GM12878 (cell line): ENCODE data around the gene CA10. TPM values are rescaled to one million over a fixed set of nuclear protein-coding genes. Genes with fewer than 3 reads are reported as not detected.

ENCODE experiments used
- ATAC-seq: fragments of 200-7000 bp; cut with Tn5 transposase; 3 replicates; pipeline ENCODE4 v1.9.1; 2020; ENCODE audit warnings: mild to moderate bottlenecking, moderate library complexity
- BruUV-seq: library from RNA; stranded (reverse); fragments of 400-500 nt; replicated peaks from 2 replicates; lab custom pipeline; 2021; lab: Mats Ljungman, UMichigan
- CTCF ChIA-PET: fragments of 300-600 bp; sonication (Branson Sonifier 250); formaldehyde crosslinking; extraction: SDS; loops from one replicate; lab custom pipeline; 2021; ENCODE audit warnings: inconsistent platforms; lab: Yijun Ruan, JAX
- POLR2A ChIA-PET: fragments of 350-600 bp; formaldehyde crosslinking; extraction: SDS; loops from one replicate; lab custom pipeline; 2021; ENCODE audit warnings: inconsistent platforms; lab: Charles Lee
- RAD21 ChIA-PET: fragments of 300-600 bp; sonication (Branson Sonifier 250); formaldehyde crosslinking; loops from one replicate; lab custom pipeline; 2023; ENCODE audit warnings: antibody characterized with exemption; ENCODE audit not compliant: unreplicated experiment; lab: Charles Lee
- SMC1A ChIA-PET: fragments of 300-600 bp; sonication (Branson Sonifier 250); formaldehyde crosslinking; loops from one replicate; lab custom pipeline; 2023; ENCODE audit not compliant: unreplicated experiment, uncharacterized antibody; lab: Charles Lee
- DNase-seq: peaks from one replicate; pipeline ENCODE4 v3.0.0-alpha.2; 2011; ENCODE audit warnings: low read depth, low spot score
- FAIRE-seq: peaks from 3 replicates; lab custom pipeline; 2011; peaks lifted over from hg19 to GRCh38; lab: Jason Lieb, UNC
- H2AFZ ChIP-seq: 2 replicates; pipeline ENCODE4 v1.6.0; 2011; ENCODE audit warnings: low read depth, low read length, control low read depth; ENCODE audit not compliant: control insufficient read depth
- H3K27ac ChIP-seq: 2 replicates; pipeline ENCODE4 v1.5.1; 2011; ENCODE audit warnings: control low read depth; ENCODE audit not compliant: control insufficient read depth, insufficient read depth
- H3K27me3 ChIP-seq, 2 experiments: replicated peaks in 1 of 2; 2 replicates each; pipeline versions ENCODE4 v1.6.0 to v1.6.1; 2011; ENCODE audit warnings: low read length in 1 of 2; ENCODE audit not compliant: control insufficient read depth in 2 of 2, insufficient read depth in 2 of 2
- H3K36me3 ChIP-seq, 2 experiments: 2 replicates each; pipeline ENCODE4 v1.5.1; 2011; ENCODE audit warnings: low read length in 1 of 2; ENCODE audit not compliant: control insufficient read depth in 2 of 2, insufficient read depth in 2 of 2
- H3K4me1 ChIP-seq: 2 replicates; pipeline ENCODE4 v1.6.1; 2011; ENCODE audit warnings: mild to moderate bottlenecking, low read length, moderate library complexity, mixed read lengths; ENCODE audit not compliant: control insufficient read depth, insufficient read depth
- H3K4me2 ChIP-seq: 2 replicates; pipeline ENCODE4 v1.6.0; 2011; ENCODE audit warnings: control low read depth; ENCODE audit not compliant: control insufficient read depth, insufficient read depth
- H3K4me3 ChIP-seq: fragments of 200-600 bp; sonication (generic); 2 replicates; pipeline ENCODE4 v1.5.1; 2016
- H3K79me2 ChIP-seq: 2 replicates; pipeline ENCODE4 v1.6.0; 2011; ENCODE audit warnings: low read length; ENCODE audit not compliant: control insufficient read depth, insufficient read depth
- H3K9ac ChIP-seq: 2 replicates; pipeline ENCODE4 v1.8.0; 2011; ENCODE audit warnings: low read length, control low read depth, mixed read lengths; ENCODE audit not compliant: control insufficient read depth, insufficient read depth
- H3K9me3 ChIP-seq: replicated peaks from 3 replicates; pipeline ENCODE4 v1.5.1; 2011; ENCODE audit warnings: mild to moderate bottlenecking, low read length; ENCODE audit not compliant: control insufficient read depth, insufficient read depth
- H4K20me1 ChIP-seq: 2 replicates; pipeline ENCODE4 v1.6.0; 2011; ENCODE audit not compliant: control insufficient read depth, insufficient read depth
- BHLHE40 ChIP-seq, 2 experiments: fragments of 450-650 bp in 1 of 2; IDR thresholded peaks; 2 replicates each; pipeline ENCODE4 v1.6.1; 2011 to 2017; ENCODE audit warnings: low read depth in 2 of 2, borderline replicate concordance in 1 of 2, improper control_type of control experiment in 1 of 2, low read length in 1 of 2, mild to moderate bottlenecking in 1 of 2
- BRCA1 ChIP-seq: IDR thresholded peaks from 2 replicates; pipeline ENCODE4 v1.6.1; 2011; ENCODE audit warnings: low read depth, low read length, improper control_type of control experiment
- CHD2 ChIP-seq: IDR thresholded peaks from 2 replicates; pipeline ENCODE4 v1.6.1; 2011; ENCODE audit warnings: low read depth, low read length, improper control_type of control experiment, borderline replicate concordance
- DPF2 ChIP-seq: fragments of 450-650 bp; IDR thresholded peaks from 2 replicates; pipeline ENCODE4 v1.6.1; 2017; ENCODE audit warnings: mild to moderate bottlenecking
- FOXK2 ChIP-seq: fragments of 450-650 bp; IDR thresholded peaks from 2 replicates; pipeline ENCODE4 v1.6.1; 2017; ENCODE audit warnings: mild to moderate bottlenecking, moderate library complexity
- GABPA ChIP-seq: IDR thresholded peaks from 2 replicates; pipeline ENCODE4 v1.6.1; 2014; ENCODE audit warnings: antibody characterized with exemption, low read depth, mild to moderate bottlenecking, inconsistent platforms
- IKZF2 ChIP-seq, 2 experiments: fragments of 450-650 bp; IDR thresholded peaks; 2 replicates each; pipeline ENCODE4 v1.6.1; 2017; ENCODE audit warnings: mild to moderate bottlenecking in 2 of 2, moderate library complexity in 2 of 2
- JUNB ChIP-seq: IDR thresholded peaks from 2 replicates; pipeline ENCODE4 v1.6.1; 2016; ENCODE audit warnings: antibody characterized with exemption, mild to moderate bottlenecking
- KAT2A ChIP-seq: conservative IDR thresholded peaks from 2 replicates; pipeline ENCODE4 v1.6.1; 2011; ENCODE audit warnings: low read depth, low read length; ENCODE audit not compliant: control insufficient read depth
- KLF5 ChIP-seq: fragments of 450-650 bp; IDR thresholded peaks from 2 replicates; pipeline ENCODE4 v1.6.1; 2014; ENCODE audit warnings: mild to moderate bottlenecking; ENCODE audit not compliant: partially characterized antibody
- LARP7 ChIP-seq: fragments of 450-650 bp; IDR thresholded peaks from 2 replicates; pipeline ENCODE4 v1.6.1; 2017; ENCODE audit warnings: mild to moderate bottlenecking
- MYB ChIP-seq: fragments of 150-350 bp; IDR thresholded peaks from 2 replicates; pipeline ENCODE4 v1.6.1; 2014; ENCODE audit warnings: mild to moderate bottlenecking, low read depth, low read length, borderline replicate concordance
- MYC ChIP-seq: IDR thresholded peaks from 2 replicates; pipeline ENCODE4 v1.6.1; 2011; ENCODE audit warnings: mild to moderate bottlenecking, low read length, moderate library complexity, inconsistent platforms; ENCODE audit not compliant: insufficient read depth, insufficient replicate concordance, insufficient read length, severe bottlenecking
- NBN ChIP-seq: fragments of 450-650 bp; IDR thresholded peaks from 2 replicates; pipeline ENCODE4 v1.6.1; 2016
- NFIC ChIP-seq: IDR thresholded peaks from 2 replicates; pipeline ENCODE4 v1.6.1; 2012; ENCODE audit warnings: low read depth, mild to moderate bottlenecking, inconsistent platforms, low read length, moderate library complexity
- NR2C1 ChIP-seq: fragments of 450-650 bp; IDR thresholded peaks from 2 replicates; pipeline ENCODE4 v1.6.1; 2017; ENCODE audit warnings: antibody characterized with exemption, mild to moderate bottlenecking, moderate library complexity
- PAX8 ChIP-seq: fragments of 450-650 bp; IDR thresholded peaks from 2 replicates; pipeline ENCODE4 v1.6.1; 2017; ENCODE audit warnings: mild to moderate bottlenecking, moderate library complexity
- PML ChIP-seq: IDR thresholded peaks from 2 replicates; pipeline ENCODE4 v1.6.1; 2012; ENCODE audit warnings: low read length, inconsistent platforms
- RB1 ChIP-seq: fragments of 450-650 bp; formaldehyde crosslinking; IDR thresholded peaks from 2 replicates; pipeline ENCODE4 v1.6.1; 2017; ENCODE audit warnings: mild to moderate bottlenecking, borderline replicate concordance
- SREBF2 ChIP-seq: IDR thresholded peaks from 2 replicates; pipeline ENCODE4 v1.6.1; 2012; ENCODE audit warnings: mild to moderate bottlenecking, low read length
- ZNF207 ChIP-seq: fragments of 450-650 bp; IDR thresholded peaks from 2 replicates; pipeline ENCODE4 v1.6.1; 2014; ENCODE audit warnings: antibody characterized with exemption, mild to moderate bottlenecking, borderline replicate concordance
- ZSCAN29 ChIP-seq: fragments of 450-650 bp; IDR thresholded peaks from 2 replicates; pipeline ENCODE4 v1.6.1; 2017; ENCODE audit warnings: mild to moderate bottlenecking, moderate library complexity
- WGBS: methylation state at CpG from one replicate; pipeline ENCODE4 v1.1.6; 2016; ENCODE audit warnings: low lambda C conversion rate; ENCODE audit not compliant: insufficient replicate concordance, insufficient coverage; ENCODE audit errors: missing lambda C conversion rate; 5-methylcytosine and 5-hydroxymethylcytosine counted together
- in situ Hi-C: fragments of 300-500 bp; cut with MboI; formaldehyde crosslinking; loops from 9 replicates; pipeline ENCODE4 v1.14.3; 2018; ENCODE audit warnings: mixed read lengths
- intact Hi-C: fragments of 100-400 bp; cut with micrococcal nuclease; formaldehyde crosslinking; loops from one replicate; pipeline ENCODE4 v1.14.2; 2022; ENCODE audit not compliant: unreplicated experiment
- polyA plus RNA-seq, 11 experiments: library from polyadenylated mRNA; depleted of rRNA in 4 of 11; unstranded in 6 of 11; stranded (reverse) in 5 of 11; fragments of >200 nt; fragmentation: Nextera tagmentation in 4 of 11; fragmentation: Illumina TruSeq in 1 of 11; extraction: Ambion mirVana in 4 of 11; extraction: Trizol in 1 of 11; gene quantifications; 1 replicate in 1 of 11; 2 replicates in 10 of 11; pipeline versions ENCODE4 v1.2.1 to v1.2.3, GENCODE V29; 2011 to 2016; ENCODE audit warnings: inconsistent platforms in 2 of 11, missing spikeins in 2 of 11, low read depth in 1 of 11
- total RNA-seq, 4 experiments: library from RNA; depleted of rRNA in 3 of 4; stranded (reverse); fragments of >200 nt in 3 of 4; fragmentation: Illumina TruSeq in 1 of 4; extraction: Trizol in 1 of 4; gene quantifications; 2 replicates each; pipeline versions ENCODE4 v1.2.1 to v1.2.3, GENCODE V29; 2013 to 2021
- TF ChIP-seq, protein P1 (sequence below): IDR thresholded peaks from 2 replicates; pipeline ENCODE4 v1.6.1; 2011; ENCODE audit warnings: borderline replicate concordance, low read depth, mild to moderate bottlenecking, moderate library complexity, low read length; ENCODE audit not compliant: insufficient read depth, poor library complexity, severe bottlenecking
- TF ChIP-seq, protein P2 (sequence below): fragments of 450-650 bp; formaldehyde crosslinking; IDR thresholded peaks from 2 replicates; pipeline ENCODE4 v1.4.0; 2020; ENCODE audit warnings: mild to moderate bottlenecking, moderate library complexity

CA10 gene
- total and polyA plus RNA-seq, 10 of the 15 experiments (the other 5 are each of a cell fraction or from before 2014, with no cell fraction given), result not detected

DNA sequence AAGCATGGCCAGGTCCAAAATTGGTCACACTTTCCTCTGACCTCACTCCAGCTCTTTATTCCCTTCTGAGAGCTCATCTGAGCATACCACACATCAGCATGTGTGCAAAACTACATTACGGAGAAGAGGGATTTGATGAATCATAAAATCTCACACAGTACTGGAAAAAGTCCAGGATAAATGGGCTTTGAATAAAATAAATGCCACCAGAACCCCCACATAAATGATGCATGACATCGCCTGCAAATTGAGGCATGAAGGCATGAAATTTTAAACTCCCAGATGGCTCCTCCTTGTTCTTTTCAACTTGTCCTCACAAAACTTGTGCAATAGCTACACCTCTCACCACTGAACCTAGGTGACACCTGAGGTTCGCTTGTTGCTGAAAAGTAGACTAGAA, 439.5 kb downstream of the CA10 start (continued):
- TF ChIP-seq, protein P1, sequence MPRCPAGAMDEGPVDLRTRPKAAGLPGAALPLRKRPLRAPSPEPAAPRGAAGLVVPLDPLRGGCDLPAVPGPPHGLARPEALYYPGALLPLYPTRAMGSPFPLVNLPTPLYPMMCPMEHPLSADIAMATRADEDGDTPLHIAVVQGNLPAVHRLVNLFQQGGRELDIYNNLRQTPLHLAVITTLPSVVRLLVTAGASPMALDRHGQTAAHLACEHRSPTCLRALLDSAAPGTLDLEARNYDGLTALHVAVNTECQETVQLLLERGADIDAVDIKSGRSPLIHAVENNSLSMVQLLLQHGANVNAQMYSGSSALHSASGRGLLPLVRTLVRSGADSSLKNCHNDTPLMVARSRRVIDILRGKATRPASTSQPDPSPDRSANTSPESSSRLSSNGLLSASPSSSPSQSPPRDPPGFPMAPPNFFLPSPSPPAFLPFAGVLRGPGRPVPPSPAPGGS, result no peak
- TF ChIP-seq CHD2, result no peak
- no peak for TF ChIP-seq MYB
- no peak for TF ChIP-seq NR2C1
- no peak for TF ChIP-seq GABPA
- TF ChIP-seq SREBF2, result no peak
- TF ChIP-seq NBN, result no peak
- no peak for TF ChIP-seq PML
- TF ChIP-seq PAX8, result no peak
- no peak for TF ChIP-seq JUNB
- no peak for TF ChIP-seq FOXK2
- no peak for TF ChIP-seq KAT2A
- no peak for TF ChIP-seq LARP7
- no peak for TF ChIP-seq ZNF207

DNA sequence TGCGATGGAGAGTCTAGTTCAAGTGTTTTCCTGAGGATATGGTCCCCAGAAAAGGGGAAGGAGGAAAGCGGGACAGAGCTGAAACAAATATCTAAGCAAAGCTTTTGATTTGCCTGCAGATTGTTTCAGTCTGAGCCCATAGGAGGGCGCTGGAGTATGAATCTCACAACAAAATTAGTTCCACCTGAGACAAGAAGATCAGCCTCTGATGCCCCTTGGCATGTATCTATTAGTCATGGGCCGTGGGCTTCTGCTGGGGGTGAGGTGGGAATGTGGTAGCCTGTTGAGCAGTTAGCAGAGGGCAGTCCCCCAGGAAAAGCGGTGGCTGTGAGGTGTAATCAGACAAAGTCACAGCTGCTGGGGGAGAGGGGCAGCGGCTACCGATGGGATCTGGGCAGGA, 446.9 kb downstream of the CA10 start:
- ChIA-PET POLR2A (no interaction called here), SMC1A (no interaction called here), CTCF (no interaction called here), RAD21 (no interaction called here)
- WGBS, result 9% methylated on average over 7 of the region's 7 CpGs
- no peak for DNase-seq
- H3K9me3 ChIP-seq, result no peaks in the 10 kb centered on the region
- H3K4me3 ChIP-seq, result no peak overlapping the region
- intact Hi-C loops (no loop called here), in situ Hi-C loops (no loop called here)
- no peak overlapping the region for H3K9ac ChIP-seq
- H3K4me2 ChIP-seq, result no peak overlapping the region
- FAIRE-seq, result no peak
- H3K79me2 ChIP-seq, result no peaks in the 10 kb centered on the region
- H2AFZ ChIP-seq, result no peak overlapping the region
- H3K27me3 ChIP-seq, result no peaks in the 10 kb centered on the region
- no TSS peak for BruUV-seq
- H3K27ac ChIP-seq, result no peak overlapping the region
- no peaks in the 10 kb centered on the region for H3K36me3 ChIP-seq
- no peaks in the 10 kb centered on the region for H3K4me1 ChIP-seq
- H4K20me1 ChIP-seq, result no peaks in the 10 kb centered on the region
- no peak for ATAC-seq
- TF ChIP-seq BHLHE40 (IDR thresholded peaks at IDR 0.05; ENCODE audit: borderline replicate concordance in 1 of 2, low read depth in 2 of 2, low read length in 1 of 2) (no peak), NFIC (no peak), BRCA1 (no peak), RB1 (no peak), IKZF2 (IDR thresholded peaks at IDR 0.05) (no peak), DPF2 (no peak), MYC (no peak), ZSCAN29 (no peak), KLF5 (no peak)
- TF ChIP-seq, protein P2, sequence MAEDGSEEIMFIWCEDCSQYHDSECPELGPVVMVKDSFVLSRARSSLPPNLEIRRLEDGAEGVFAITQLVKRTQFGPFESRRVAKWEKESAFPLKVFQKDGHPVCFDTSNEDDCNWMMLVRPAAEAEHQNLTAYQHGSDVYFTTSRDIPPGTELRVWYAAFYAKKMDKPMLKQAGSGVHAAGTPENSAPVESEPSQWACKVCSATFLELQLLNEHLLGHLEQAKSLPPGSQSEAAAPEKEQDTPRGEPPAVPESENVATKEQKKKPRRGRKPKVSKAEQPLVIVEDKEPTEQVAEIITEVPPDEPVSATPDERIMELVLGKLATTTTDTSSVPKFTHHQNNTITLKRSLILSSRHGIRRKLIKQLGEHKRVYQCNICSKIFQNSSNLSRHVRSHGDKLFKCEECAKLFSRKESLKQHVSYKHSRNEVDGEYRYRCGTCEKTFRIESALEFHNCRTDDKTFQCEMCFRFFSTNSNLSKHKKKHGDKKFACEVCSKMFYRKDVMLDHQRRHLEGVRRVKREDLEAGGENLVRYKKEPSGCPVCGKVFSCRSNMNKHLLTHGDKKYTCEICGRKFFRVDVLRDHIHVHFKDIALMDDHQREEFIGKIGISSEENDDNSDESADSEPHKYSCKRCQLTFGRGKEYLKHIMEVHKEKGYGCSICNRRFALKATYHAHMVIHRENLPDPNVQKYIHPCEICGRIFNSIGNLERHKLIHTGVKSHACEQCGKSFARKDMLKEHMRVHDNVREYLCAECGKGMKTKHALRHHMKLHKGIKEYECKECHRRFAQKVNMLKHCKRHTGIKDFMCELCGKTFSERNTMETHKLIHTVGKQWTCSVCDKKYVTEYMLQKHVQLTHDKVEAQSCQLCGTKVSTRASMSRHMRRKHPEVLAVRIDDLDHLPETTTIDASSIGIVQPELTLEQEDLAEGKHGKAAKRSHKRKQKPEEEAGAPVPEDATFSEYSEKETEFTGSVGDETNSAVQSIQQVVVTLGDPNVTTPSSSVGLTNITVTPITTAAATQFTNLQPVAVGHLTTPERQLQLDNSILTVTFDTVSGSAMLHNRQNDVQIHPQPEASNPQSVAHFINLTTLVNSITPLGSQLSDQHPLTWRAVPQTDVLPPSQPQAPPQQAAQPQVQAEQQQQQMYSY (CRISPR knock-in tag), result no peak
